Activated CD8-positive, alpha-beta T cell treated with anti-CD3 and anti-CD28 coated beads, Interleukin-2, amount 10 ng/mL, durations not matched to agents 7 days and 5 days (primary cell): ENCODE data around the gene LRRC37A2. TPM values are rescaled to one million over a fixed set of nuclear protein-coding genes. Genes with fewer than 3 reads are reported as not detected.
"Not testable (repeated sequence)": the region's sequence is repeated elsewhere in the genome, so short reads cannot be mapped to it uniquely, and the experiment has no call there.

ENCODE experiments used
- ATAC-seq: fragments of 150-1000 bp; cut with Tn5 transposase; one replicate; pipeline ENCODE4 v1.10.0; 2021; ENCODE audit warnings: moderate library complexity
- CTCF ChIA-PET: fragments of 350-600 bp; sonication (Branson Sonifier 250); formaldehyde crosslinking; loops from one replicate; lab custom pipeline; 2021; ENCODE audit warnings: antibody characterized with exemption; lab: Charles Lee
- POLR2A ChIA-PET: fragments of 350-600 bp; sonication (Branson Sonifier 250); formaldehyde crosslinking; loops from one replicate; lab custom pipeline; 2021; ENCODE audit warnings: antibody characterized with exemption; lab: Charles Lee
- DNase-seq: peaks from one replicate; pipeline ENCODE4 v3.0.0-alpha.2; 2020
- H3K27ac Mint-ChIP-seq: one replicate; pipeline ENCODE4 v1.8.0; 2021; ENCODE audit warnings: mild to moderate bottlenecking, mixed read lengths
- H3K27me3 Mint-ChIP-seq: one replicate; pipeline ENCODE4 v1.8.0; 2021; ENCODE audit warnings: low read depth, mixed read lengths
- H3K36me3 Mint-ChIP-seq: one replicate; pipeline ENCODE4 v1.8.0; 2021; ENCODE audit warnings: low read depth, mixed read lengths
- H3K4me1 Mint-ChIP-seq: one replicate; pipeline ENCODE4 v1.8.0; 2021; ENCODE audit warnings: low read depth, mixed read lengths
- H3K4me3 Mint-ChIP-seq: one replicate; pipeline ENCODE4 v1.8.0; 2021; ENCODE audit warnings: mild to moderate bottlenecking, mixed read lengths
- H3K9me3 Mint-ChIP-seq: one replicate; pipeline ENCODE4 v1.8.0; 2022; ENCODE audit warnings: mixed read lengths; ENCODE audit not compliant: insufficient read depth
- total RNA-seq, 2 experiments: library from RNA; stranded (reverse); gene quantifications; one replicate each; pipeline ENCODE4 v1.2.3, GENCODE V29; 2021

The LRRC37A2 gene
- total RNA-seq: 10 to 100 TPM; 14.2 to 16.3 TPM

- H3K4me3 Mint-ChIP-seq, DNase-seq, ATAC-seq, H3K9me3 Mint-ChIP-seq, H3K27me3 Mint-ChIP-seq, POLR2A ChIA-PET, H3K27ac Mint-ChIP-seq, CTCF ChIA-PET, H3K4me1 Mint-ChIP-seq, H3K36me3 Mint-ChIP-seq: not testable (repeated sequence)
Measured at GRCh38 chr17:46512168-46512567, at the start of gene LRRC37A2. Gene LRRC37A2 (plus strand): TSS chr17:46512468. CDS start chr17:46512713, 245 bp downstream.

- H3K27ac Mint-ChIP-seq, CTCF ChIA-PET, H3K36me3 Mint-ChIP-seq, H3K9me3 Mint-ChIP-seq, POLR2A ChIA-PET, ATAC-seq, H3K4me1 Mint-ChIP-seq, H3K4me3 Mint-ChIP-seq, DNase-seq, H3K27me3 Mint-ChIP-seq: not testable (repeated sequence)
Measured at GRCh38 chr17:46467618-46468017, 44.6 kb upstream of the LRRC37A2 start.

- DNase-seq, H3K4me3 Mint-ChIP-seq, H3K27ac Mint-ChIP-seq, H3K4me1 Mint-ChIP-seq, POLR2A ChIA-PET, ATAC-seq, H3K36me3 Mint-ChIP-seq, H3K9me3 Mint-ChIP-seq, H3K27me3 Mint-ChIP-seq, CTCF ChIA-PET: not testable (repeated sequence)
Measured at GRCh38 chr17:46474489-46474888, 37.8 kb upstream of the LRRC37A2 start.

GRCh38 chr17:46475583-46475982, 36.7 kb upstream of the LRRC37A2 start:
- H3K4me1 Mint-ChIP-seq, CTCF ChIA-PET, ATAC-seq, H3K27me3 Mint-ChIP-seq, H3K9me3 Mint-ChIP-seq, H3K4me3 Mint-ChIP-seq, H3K36me3 Mint-ChIP-seq, DNase-seq, H3K27ac Mint-ChIP-seq, POLR2A ChIA-PET: not testable (repeated sequence)

GRCh38 chr17:46478823-46479222, 33.4 kb upstream of the LRRC37A2 start:
- H3K9me3 Mint-ChIP-seq, H3K36me3 Mint-ChIP-seq, H3K4me1 Mint-ChIP-seq, DNase-seq, H3K27me3 Mint-ChIP-seq, POLR2A ChIA-PET, ATAC-seq, H3K27ac Mint-ChIP-seq, CTCF ChIA-PET, H3K4me3 Mint-ChIP-seq: not testable (repeated sequence)

- POLR2A ChIA-PET: not testable (repeated sequence)
Measured at GRCh38 chr17:46481310-46481709, 31.0 kb upstream of the LRRC37A2 start.

GRCh38 chr17:46492021-46492420, 20.2 kb upstream of the LRRC37A2 start:
- H3K9me3 Mint-ChIP-seq, H3K27me3 Mint-ChIP-seq, H3K4me3 Mint-ChIP-seq, H3K4me1 Mint-ChIP-seq, CTCF ChIA-PET, H3K36me3 Mint-ChIP-seq, DNase-seq, H3K27ac Mint-ChIP-seq, ATAC-seq, POLR2A ChIA-PET: not testable (repeated sequence)

More at GRCh38 chr17:46481310-46481709, 31.0 kb upstream of the LRRC37A2 start:
- H3K27ac Mint-ChIP-seq, DNase-seq, H3K4me1 Mint-ChIP-seq, H3K27me3 Mint-ChIP-seq, ATAC-seq, H3K36me3 Mint-ChIP-seq, CTCF ChIA-PET, H3K9me3 Mint-ChIP-seq, H3K4me3 Mint-ChIP-seq: not testable (repeated sequence)

GRCh38 chr17:46499437-46500139, 12.7 kb upstream of the LRRC37A2 start:
- H3K4me3 Mint-ChIP-seq, POLR2A ChIA-PET, ATAC-seq, H3K4me1 Mint-ChIP-seq, DNase-seq, CTCF ChIA-PET, H3K27me3 Mint-ChIP-seq, H3K9me3 Mint-ChIP-seq, H3K36me3 Mint-ChIP-seq, H3K27ac Mint-ChIP-seq: not testable (repeated sequence)

GRCh38 chr17:46505896-46506295, 6.4 kb upstream of the LRRC37A2 start:
- H3K27ac Mint-ChIP-seq, POLR2A ChIA-PET, H3K9me3 Mint-ChIP-seq, ATAC-seq, H3K36me3 Mint-ChIP-seq, H3K27me3 Mint-ChIP-seq, CTCF ChIA-PET, H3K4me1 Mint-ChIP-seq, H3K4me3 Mint-ChIP-seq, DNase-seq: not testable (repeated sequence)

GRCh38 chr17:46534716-46535115, 22.4 kb downstream of the LRRC37A2 start:
- H3K4me1 Mint-ChIP-seq, DNase-seq, H3K9me3 Mint-ChIP-seq, POLR2A ChIA-PET, ATAC-seq, H3K4me3 Mint-ChIP-seq, H3K27me3 Mint-ChIP-seq, CTCF ChIA-PET, H3K36me3 Mint-ChIP-seq, H3K27ac Mint-ChIP-seq: not testable (repeated sequence)

GRCh38 chr17:46548607-46549006, 36.3 kb downstream of the LRRC37A2 start:
- ATAC-seq, H3K4me3 Mint-ChIP-seq, DNase-seq, H3K4me1 Mint-ChIP-seq, H3K27me3 Mint-ChIP-seq, CTCF ChIA-PET, H3K36me3 Mint-ChIP-seq, H3K27ac Mint-ChIP-seq, POLR2A ChIA-PET, H3K9me3 Mint-ChIP-seq: not testable (repeated sequence)

- POLR2A ChIA-PET, H3K27me3 Mint-ChIP-seq, H3K36me3 Mint-ChIP-seq, CTCF ChIA-PET, H3K27ac Mint-ChIP-seq, DNase-seq, ATAC-seq, H3K9me3 Mint-ChIP-seq, H3K4me3 Mint-ChIP-seq, H3K4me1 Mint-ChIP-seq: not testable (repeated sequence)
Measured at GRCh38 chr17:46559155-46559554, 46.9 kb downstream of the LRRC37A2 start.

- H3K27ac Mint-ChIP-seq, H3K27me3 Mint-ChIP-seq, H3K4me3 Mint-ChIP-seq, H3K9me3 Mint-ChIP-seq, ATAC-seq, H3K36me3 Mint-ChIP-seq, H3K4me1 Mint-ChIP-seq, CTCF ChIA-PET, POLR2A ChIA-PET, DNase-seq: not testable (repeated sequence)
Measured at GRCh38 chr17:46560048-46560447, 47.8 kb downstream of the LRRC37A2 start.
